HCT116 (cell line): ENCODE data around the gene SAMD4A. TPM values are rescaled to one million over a fixed set of nuclear protein-coding genes. Genes with fewer than 3 reads are reported as not detected.

Experiments used
- ATAC-seq: fragments of 200-7000 bp; cut with Tn5 transposase; 2 replicates; pipeline ENCODE4 v1.9.1; 2020; ENCODE audit warnings: mild to moderate bottlenecking, moderate library complexity
- BruUV-seq: library from RNA; stranded (reverse); fragments of 400-500 nt; replicated peaks from 2 replicates; lab custom pipeline; 2021; lab: Mats Ljungman, UMichigan
- CTCF ChIA-PET: fragments of 300-600 bp; sonication (Branson Sonifier 250); formaldehyde crosslinking; loops from one replicate; lab custom pipeline; 2021; ENCODE audit warnings: antibody characterized with exemption; lab: Charles Lee
- POLR2A ChIA-PET: fragments of 300-600, 350-600 bp; sonication (Branson Sonifier 250); formaldehyde crosslinking; loops from one replicate; lab custom pipeline; 2021; ENCODE audit warnings: antibody characterized with exemption; lab: Charles Lee
- RAD21 ChIA-PET, 2 experiments: fragments of 300-600 bp; sonication (Branson Sonifier 250); formaldehyde crosslinking; loops; one replicate each; lab custom pipeline; 2023; ENCODE audit warnings: low total read pairs in 2 of 2; ENCODE audit not compliant: uncharacterized antibody in 2 of 2, unreplicated experiment in 2 of 2, low non-redundant PET in 1 of 2; lab: Charles Lee
- DNase-seq: peaks from one replicate; pipeline ENCODE4 v3.0.0-alpha.2; 2010; ENCODE audit warnings: low read depth, low spot score
- H2AFZ ChIP-seq: fragments of 200-600 bp; shearing (Covaris generic), sonication (generic); 2 replicates; pipeline ENCODE4 v1.6.1; 2017; ENCODE audit warnings: low read depth, mixed run types, mixed read lengths, antibody characterized with exemption, low read length; ENCODE audit not compliant: poor library complexity, severe bottlenecking
- H3K27ac ChIP-seq: 2 replicates; pipeline ENCODE4 v1.5.1; 2012; ENCODE audit warnings: low read depth, low read length
- H3K27me3 ChIP-seq: fragments of 200-600 bp; sonication (generic); 2 replicates; pipeline ENCODE4 v1.6.1; 2016; ENCODE audit warnings: mixed run types, low read length, mixed read lengths; ENCODE audit not compliant: insufficient read depth
- H3K36me3 ChIP-seq, 2 experiments: fragments of 200-500 bp in 1 of 2; fragments of 200-600 bp in 1 of 2; sonication (Bioruptor generic) in 1 of 2; sonication (generic) in 1 of 2; 2 replicates each; pipeline versions ENCODE4 v1.5.1 to v1.6.1; 2014 to 2016; ENCODE audit warnings: low read length in 2 of 2, inconsistent platforms in 1 of 2, mixed read lengths in 1 of 2, mixed run types in 1 of 2; ENCODE audit not compliant: insufficient read depth in 2 of 2, control insufficient read depth in 1 of 2
- H3K4me1 ChIP-seq, 2 experiments: fragments of 200-600 bp in 1 of 2; sonication (generic) in 1 of 2; 2 replicates each; pipeline versions ENCODE4 v1.5.1 to v1.6.1; 2012 to 2017; ENCODE audit warnings: low read length in 2 of 2, inconsistent platforms in 1 of 2, mild to moderate bottlenecking in 1 of 2, mixed read lengths in 1 of 2, mixed run types in 1 of 2, moderate library complexity in 1 of 2; ENCODE audit not compliant: insufficient read depth in 2 of 2, control insufficient read depth in 1 of 2
- H3K4me2 ChIP-seq: fragments of 200-600 bp; sonication (generic); 2 replicates; pipeline ENCODE4 v1.6.1; 2017; ENCODE audit warnings: mixed run types, low read length, mixed read lengths
- H3K4me3 ChIP-seq, 2 experiments: fragments of 200-600 bp in 1 of 2; sonication (generic) in 1 of 2; replicated peaks in 1 of 2; 2 replicates each; pipeline ENCODE4 v1.5.1; 2011 to 2016; ENCODE audit warnings: low read length in 2 of 2, control low read depth in 1 of 2, low read depth in 1 of 2, mild to moderate bottlenecking in 1 of 2, mixed read lengths in 1 of 2, mixed run types in 1 of 2
- H3K79me2 ChIP-seq: fragments of 200-600 bp; sonication (generic); 2 replicates; pipeline ENCODE4 v1.6.1; 2017; ENCODE audit warnings: mild to moderate bottlenecking, mixed run types, low read length, moderate library complexity, mixed read lengths; ENCODE audit not compliant: insufficient read depth
- H3K9ac ChIP-seq: fragments of 200-600 bp; sonication (generic); 2 replicates; pipeline ENCODE4 v1.6.1; 2016; ENCODE audit warnings: low read length, mixed read lengths
- H3K9me2 ChIP-seq: fragments of 200-600 bp; sonication (generic), shearing (Covaris generic); 2 replicates; pipeline ENCODE4 v1.6.1; 2017; ENCODE audit warnings: mixed run types, mild to moderate bottlenecking, moderate library complexity; ENCODE audit not compliant: insufficient read depth
- H3K9me3 ChIP-seq, 2 experiments: fragments of 200-500 bp in 1 of 2; fragments of 200-600 bp in 1 of 2; sonication (Bioruptor generic) in 1 of 2; sonication (generic) in 1 of 2; 2 replicates each; pipeline ENCODE4 v1.6.1; 2014 to 2017; ENCODE audit warnings: low read length in 2 of 2, mixed read lengths in 2 of 2, inconsistent platforms in 1 of 2, low read depth in 1 of 2, mild to moderate bottlenecking in 1 of 2, mixed run types in 1 of 2, moderate library complexity in 1 of 2; ENCODE audit not compliant: control insufficient read depth in 1 of 2, insufficient read depth in 1 of 2
- H4K20me1 ChIP-seq: fragments of 200-600 bp; sonication (generic), shearing (Covaris generic); 2 replicates; pipeline ENCODE4 v1.6.1; 2017; ENCODE audit warnings: mixed run types, mild to moderate bottlenecking, moderate library complexity; ENCODE audit not compliant: insufficient read depth
- CTCF ChIP-seq, 3 experiments: fragments of 200-600 bp in 1 of 3; sonication (generic) in 1 of 3; IDR thresholded peaks in 2 of 3; conservative IDR thresholded peaks in 1 of 3; 2 replicates each; pipeline ENCODE4 v1.5.1; 2012 to 2017; ENCODE audit warnings: low read depth in 2 of 3, low read length in 2 of 3, antibody characterized with exemption in 1 of 3, borderline replicate concordance in 1 of 3, control low read depth in 1 of 3, mild to moderate bottlenecking in 1 of 3, mixed read lengths in 1 of 3, mixed run types in 1 of 3, moderate library complexity in 1 of 3; ENCODE audit not compliant: insufficient read depth in 1 of 3
- EZH2 ChIP-seq: fragments of 200-600 bp; sonication (generic); IDR thresholded peaks from 2 replicates; pipeline ENCODE4 v1.6.1; 2017; ENCODE audit warnings: antibody characterized with exemption, mixed run types
- RAD21 ChIP-seq: IDR thresholded peaks from 2 replicates; pipeline ENCODE4 v1.6.1; 2012; ENCODE audit warnings: low read depth, mild to moderate bottlenecking
- REST ChIP-seq: IDR thresholded peaks from 2 replicates; pipeline ENCODE4 v1.6.1; 2012; ENCODE audit warnings: low read depth
- YY1 ChIP-seq: IDR thresholded peaks from 2 replicates; pipeline ENCODE4 v1.6.1; 2011; ENCODE audit warnings: low read length, low read depth, moderate library complexity, mild to moderate bottlenecking; ENCODE audit not compliant: insufficient replicate concordance; ENCODE audit errors: extremely low read depth
- ZBTB33 ChIP-seq: IDR thresholded peaks from 2 replicates; pipeline ENCODE4 v1.6.1; 2011; ENCODE audit warnings: mild to moderate bottlenecking, low read length, moderate library complexity; ENCODE audit not compliant: insufficient replicate concordance; ENCODE audit errors: extremely low read depth
- intact Hi-C: fragments of 100-400 bp; cut with micrococcal nuclease; formaldehyde crosslinking; loops from 2 replicates; pipeline ENCODE4 v1.10.0; 2022
- total RNA-seq: library from RNA; stranded (reverse); gene quantifications from one replicate; pipeline ENCODE4 v1.2.1, GENCODE V29; 2021; ENCODE audit not compliant: unreplicated experiment

The SAMD4A gene
- total RNA-seq, 1 experiment from 2014 or later, result 9.0 TPM

DNA sequence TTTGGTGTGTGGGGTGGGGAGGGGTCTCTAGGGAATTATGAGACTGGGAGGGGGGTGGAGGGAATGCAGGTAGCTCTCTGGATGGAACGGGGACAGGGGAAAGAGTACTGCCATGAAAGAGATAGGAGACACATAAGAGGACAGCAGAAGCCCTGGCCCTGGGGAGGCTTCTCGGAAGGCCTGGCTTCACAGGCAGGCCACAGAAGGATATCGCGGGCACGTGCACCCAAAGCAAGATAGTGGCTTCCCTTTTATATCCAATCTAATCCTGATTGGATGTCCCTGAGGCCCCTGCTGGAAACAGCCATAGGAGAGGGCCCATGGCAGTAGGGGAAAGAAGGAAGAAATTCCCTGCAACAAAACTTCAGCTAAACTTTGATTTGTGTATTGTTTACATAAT, 222.2 kb downstream of the SAMD4A start (continued):
- TF ChIP-seq CTCF (IDR thresholded peaks at IDR 0.05 in 2 of 3, conservative IDR thresholded peaks at IDR 0.05 in 1 of 3; ENCODE audit: borderline replicate concordance in 1 of 3, insufficient read depth in 1 of 3, low read depth in 2 of 3, low read length in 2 of 3), result no peak
- TF ChIP-seq REST, result no peak

DNA sequence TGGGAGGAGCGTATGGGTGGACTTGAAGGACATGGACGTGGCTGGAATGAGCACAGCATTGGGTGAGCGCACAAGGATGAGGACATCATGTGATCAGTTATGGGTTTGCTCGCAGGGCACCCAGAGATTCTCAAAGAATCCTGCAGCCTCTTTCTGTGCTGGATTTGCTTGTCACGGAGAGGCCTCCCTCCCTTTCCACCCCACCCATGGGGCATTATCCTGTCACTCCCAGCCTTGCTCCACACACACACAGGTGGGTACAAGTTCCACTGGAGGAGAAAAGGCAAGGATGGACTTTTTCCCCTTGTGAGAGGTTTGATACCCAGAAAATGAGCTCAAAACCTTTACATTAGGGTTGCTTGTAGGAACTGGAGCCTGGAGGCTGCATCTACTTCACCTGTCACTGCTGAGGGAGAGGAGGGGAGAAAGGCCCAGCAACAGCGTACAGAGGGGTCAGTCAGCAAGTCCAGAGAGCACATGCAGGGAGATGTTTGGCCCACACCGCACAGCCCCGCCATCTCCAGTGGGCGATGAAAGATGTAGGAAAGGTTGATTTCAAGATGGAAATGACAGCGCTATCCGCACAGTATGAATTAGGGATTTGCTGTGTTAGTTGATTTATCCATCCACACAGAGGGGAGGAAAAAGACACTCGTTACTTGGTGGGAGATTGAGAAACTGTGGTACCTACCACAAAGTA, 223.0 kb downstream of the SAMD4A start:
- ATAC-seq, result no peak
- no peaks in the 10 kb centered on the region for H3K36me3 ChIP-seq
- CTCF ChIA-PET, result interaction anchor here (1.0 kb wide), 1 partner anchor 16 kb away, joined by 3 read pairs; no protein-coding TSS in a partner anchor
- TF ChIP-seq ZBTB33 (no peak), EZH2 (no peak), RAD21 (no peak), YY1 (no peak), REST (no peak), CTCF (IDR thresholded peaks at IDR 0.05 in 2 of 3, conservative IDR thresholded peaks at IDR 0.05 in 1 of 3; ENCODE audit: borderline replicate concordance in 1 of 3, insufficient read depth in 1 of 3, low read depth in 2 of 3, low read length in 2 of 3) (no peak)

More for the DNA sequence above, 223.0 kb downstream of the SAMD4A start:
- ChIA-PET POLR2A (no interaction called here), RAD21 (no interaction called here)
- intact Hi-C loops, result no loop called here
- no peak overlapping the region for H2AFZ ChIP-seq
- H3K4me2 ChIP-seq, result no peak overlapping the region
- no peaks in the 10 kb centered on the region for H3K9me3 ChIP-seq
- no peaks in the 10 kb centered on the region for H3K79me2 ChIP-seq
- H3K4me1 ChIP-seq, result no peaks in the 10 kb centered on the region
- no TSS peak for BruUV-seq
- no peaks in the 10 kb centered on the region for H3K9me2 ChIP-seq
- no peak for DNase-seq
- H3K27ac ChIP-seq, result no peak overlapping the region
- H3K27me3 ChIP-seq, result no peaks in the 10 kb centered on the region
- H3K9ac ChIP-seq, result no peak overlapping the region
- no peak overlapping the region for H3K4me3 ChIP-seq
- H4K20me1 ChIP-seq, result no peaks in the 10 kb centered on the region
